ENCODE data around the gene CCDC68.

Gene CCDC68

DNA sequence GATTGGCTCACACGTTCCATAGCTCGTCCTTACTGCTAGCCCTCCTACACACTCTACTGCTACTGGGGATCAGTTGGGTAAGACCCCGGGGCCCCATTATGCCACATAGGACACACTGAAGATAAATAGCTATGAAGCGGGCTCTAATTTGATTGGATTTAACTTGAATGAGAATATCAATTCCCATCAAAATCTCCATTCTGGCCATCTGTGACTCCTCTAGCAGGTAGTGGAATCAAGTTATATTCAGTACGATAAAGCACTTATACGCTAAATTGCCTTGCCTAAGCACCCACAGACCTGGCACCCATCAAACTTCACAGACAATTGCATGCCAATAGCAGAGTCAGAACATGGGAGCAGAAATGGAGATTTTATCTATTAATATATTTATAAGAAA, 39.8 kb downstream of the CCDC68 start:
- H3K4me3 ChIP-seq (ENCODE audit: low read depth, low read length) = no peak overlapping the region
- TF ChIP-seq, protein P1, sequence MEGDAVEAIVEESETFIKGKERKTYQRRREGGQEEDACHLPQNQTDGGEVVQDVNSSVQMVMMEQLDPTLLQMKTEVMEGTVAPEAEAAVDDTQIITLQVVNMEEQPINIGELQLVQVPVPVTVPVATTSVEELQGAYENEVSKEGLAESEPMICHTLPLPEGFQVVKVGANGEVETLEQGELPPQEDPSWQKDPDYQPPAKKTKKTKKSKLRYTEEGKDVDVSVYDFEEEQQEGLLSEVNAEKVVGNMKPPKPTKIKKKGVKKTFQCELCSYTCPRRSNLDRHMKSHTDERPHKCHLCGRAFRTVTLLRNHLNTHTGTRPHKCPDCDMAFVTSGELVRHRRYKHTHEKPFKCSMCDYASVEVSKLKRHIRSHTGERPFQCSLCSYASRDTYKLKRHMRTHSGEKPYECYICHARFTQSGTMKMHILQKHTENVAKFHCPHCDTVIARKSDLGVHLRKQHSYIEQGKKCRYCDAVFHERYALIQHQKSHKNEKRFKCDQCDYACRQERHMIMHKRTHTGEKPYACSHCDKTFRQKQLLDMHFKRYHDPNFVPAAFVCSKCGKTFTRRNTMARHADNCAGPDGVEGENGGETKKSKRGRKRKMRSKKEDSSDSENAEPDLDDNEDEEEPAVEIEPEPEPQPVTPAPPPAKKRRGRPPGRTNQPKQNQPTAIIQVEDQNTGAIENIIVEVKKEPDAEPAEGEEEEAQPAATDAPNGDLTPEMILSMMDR (IDR thresholded peaks at IDR 0.05; ENCODE audit: low read depth, low read length) = no peak

DNA sequence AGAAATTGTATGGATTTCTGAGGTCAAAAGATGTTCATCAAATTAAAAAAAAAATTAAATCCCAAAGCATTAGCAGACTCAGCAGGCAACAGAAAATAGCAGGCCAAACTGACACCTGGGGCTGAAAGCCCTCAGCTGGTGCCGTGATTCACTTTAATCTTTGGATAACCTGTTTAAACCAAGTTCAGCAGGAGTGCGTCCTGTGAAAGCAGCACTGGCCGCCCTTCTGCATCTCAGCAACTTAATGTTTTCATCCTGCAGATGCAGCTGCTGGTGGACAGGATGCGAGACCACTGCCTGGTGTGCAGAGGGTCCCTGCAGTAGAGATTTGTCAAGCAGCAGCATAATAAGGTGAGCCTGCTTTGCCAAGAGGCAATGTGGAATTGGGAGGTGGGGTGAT, 41.2 kb downstream of the CCDC68 start:
- TF ChIP-seq, protein P1 (IDR thresholded peaks at IDR 0.05; ENCODE audit: low read depth, low read length) = no peak
- no peak overlapping the region for H3K4me3 ChIP-seq (ENCODE audit: low read depth, low read length)

DNA sequence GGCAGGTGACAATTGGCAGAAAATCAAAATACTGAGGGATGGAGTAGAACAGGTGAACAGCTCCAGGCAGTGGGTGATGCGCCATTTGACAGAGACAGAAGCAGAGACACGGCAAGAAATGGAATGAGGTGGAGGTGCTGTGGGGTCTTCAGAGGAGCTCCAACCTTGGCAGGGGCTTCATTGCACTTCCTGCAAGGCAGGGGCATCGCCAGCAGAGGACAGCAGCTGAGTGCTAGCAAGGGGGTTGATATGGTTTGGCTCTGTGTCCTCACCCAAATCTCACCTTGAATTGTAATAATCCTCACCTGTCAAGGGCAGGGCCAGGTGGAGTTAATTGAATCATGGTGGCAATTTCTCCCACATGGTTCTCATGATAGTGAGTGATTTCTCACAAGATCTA, 42.8 kb downstream of the CCDC68 start:
- TF ChIP-seq, protein P1 (IDR thresholded peaks at IDR 0.05; ENCODE audit: low read depth, low read length) = no peak
- H3K4me3 ChIP-seq (ENCODE audit: low read depth, low read length) = no peak overlapping the region

DNA sequence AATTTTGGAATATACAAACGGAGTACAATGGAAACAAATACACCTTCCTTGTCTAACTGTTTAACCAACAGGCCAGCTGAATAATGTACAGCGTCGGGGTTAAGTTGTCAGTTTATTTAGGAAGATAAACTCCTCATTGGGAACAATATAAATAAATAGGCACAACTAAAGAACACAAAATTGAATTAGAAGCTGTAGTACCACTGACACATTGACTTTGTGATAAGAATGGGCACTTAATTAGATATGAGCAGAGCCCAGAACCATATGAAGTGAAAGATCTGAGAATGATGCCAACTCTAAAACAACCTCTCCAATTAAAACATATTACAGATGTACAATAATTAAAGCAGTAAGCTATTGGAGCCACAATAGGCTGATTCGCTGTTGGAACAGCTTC, 44.4 kb downstream of the CCDC68 start:
- TF ChIP-seq, protein P1 (IDR thresholded peaks at IDR 0.05; ENCODE audit: low read depth, low read length) = no peak
- no peak overlapping the region for H3K4me3 ChIP-seq (ENCODE audit: low read depth, low read length)

DNA sequence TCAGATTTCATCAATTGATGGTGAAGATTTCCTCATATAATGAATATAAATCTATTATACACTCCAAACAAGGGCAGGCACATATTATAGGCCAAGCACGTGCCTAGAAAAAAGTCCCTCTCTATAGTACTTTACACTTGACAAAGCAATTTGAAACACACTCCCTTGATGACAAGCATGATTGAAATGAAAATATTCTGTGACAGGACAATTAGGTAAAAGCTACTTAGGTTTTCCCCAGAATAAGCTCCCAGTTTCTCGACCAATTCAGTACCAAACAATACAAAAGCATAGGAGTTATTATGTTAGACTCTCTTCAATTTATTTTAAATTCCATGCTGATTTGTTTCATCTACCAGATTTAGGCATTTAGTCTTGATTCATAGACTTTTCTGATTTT, 47.7 kb downstream of the CCDC68 start:
- TF ChIP-seq, protein P1 (IDR thresholded peaks at IDR 0.05; ENCODE audit: low read depth, low read length) = no peak
- no peak overlapping the region for H3K4me3 ChIP-seq (ENCODE audit: low read depth, low read length)

DNA sequence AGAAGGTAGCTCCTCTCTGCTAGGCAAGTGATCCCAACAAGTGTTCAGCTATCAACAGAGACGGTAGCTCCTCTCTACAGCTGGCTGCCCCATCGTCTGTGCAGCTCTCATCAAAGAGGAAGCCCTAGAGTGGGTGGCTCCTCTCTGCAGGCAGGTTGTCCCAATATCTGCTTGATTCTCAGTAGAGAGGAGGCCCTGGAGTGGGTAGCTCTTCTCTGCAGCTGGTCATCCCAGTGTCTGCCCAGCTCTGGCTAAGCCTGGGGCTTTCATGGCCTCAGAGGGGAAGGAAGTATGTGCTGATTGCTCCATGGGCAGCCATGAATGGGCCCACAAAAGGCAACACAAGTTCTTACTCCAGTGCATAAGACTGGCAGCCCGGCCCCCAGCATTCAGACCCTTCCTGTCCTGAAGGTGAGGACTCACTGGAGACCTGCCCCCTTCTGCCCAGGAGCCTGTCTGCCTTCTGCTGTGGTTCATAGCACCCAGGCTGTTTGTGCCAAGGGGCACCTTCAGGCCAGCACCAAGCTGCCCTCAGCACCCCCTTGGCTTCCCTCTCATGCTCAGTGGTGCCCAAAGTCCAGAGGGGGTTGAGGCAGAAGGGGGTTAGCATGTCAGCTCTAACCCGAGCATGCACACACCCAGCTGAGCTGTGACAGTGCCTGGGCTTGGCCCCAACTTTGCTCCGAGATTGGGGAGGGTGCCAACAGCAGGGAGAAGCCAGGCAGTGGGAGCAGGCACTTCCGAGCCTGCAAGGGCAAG, 48.9 kb downstream of the CCDC68 start:
- TF ChIP-seq, protein P1 (IDR thresholded peaks at IDR 0.05; ENCODE audit: low read depth, low read length) = no peak
- H3K4me3 ChIP-seq (ENCODE audit: low read depth, low read length) = no peak overlapping the region

DNA sequence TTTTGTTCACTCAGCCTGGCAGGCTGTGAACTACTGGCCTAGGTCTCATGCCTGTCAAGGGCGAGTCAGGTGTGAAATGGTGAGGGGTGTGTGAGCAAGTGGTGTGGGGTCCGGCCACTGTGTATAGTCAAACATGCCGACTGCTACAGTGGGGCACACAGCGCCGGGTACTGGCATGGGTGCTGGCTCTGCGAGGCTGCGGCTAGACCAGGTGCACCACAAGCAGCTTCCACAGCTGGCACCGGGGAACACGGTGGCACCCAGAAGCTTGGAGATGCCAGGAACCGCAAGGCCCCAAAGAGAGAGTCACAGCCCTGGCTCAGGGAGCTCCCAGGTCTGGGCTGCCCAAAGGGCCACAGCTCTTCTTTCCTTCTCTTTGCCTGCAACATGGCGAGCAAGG, 49.7 kb downstream of the CCDC68 start:
- no peak overlapping the region for H3K4me3 ChIP-seq (ENCODE audit: low read depth, low read length)
- TF ChIP-seq, protein P1 (IDR thresholded peaks at IDR 0.05; ENCODE audit: low read depth, low read length) = no peak
